ENCODE results near the gene IQCH. TPM values are rescaled to one million over a fixed set of nuclear protein-coding genes. Genes with fewer than 3 reads are reported as not detected.

The IQCH gene
- total RNA-seq, 4 donors from 2014 or later, result 0.66 to 3.0 (median 2.0) TPM

DNA sequence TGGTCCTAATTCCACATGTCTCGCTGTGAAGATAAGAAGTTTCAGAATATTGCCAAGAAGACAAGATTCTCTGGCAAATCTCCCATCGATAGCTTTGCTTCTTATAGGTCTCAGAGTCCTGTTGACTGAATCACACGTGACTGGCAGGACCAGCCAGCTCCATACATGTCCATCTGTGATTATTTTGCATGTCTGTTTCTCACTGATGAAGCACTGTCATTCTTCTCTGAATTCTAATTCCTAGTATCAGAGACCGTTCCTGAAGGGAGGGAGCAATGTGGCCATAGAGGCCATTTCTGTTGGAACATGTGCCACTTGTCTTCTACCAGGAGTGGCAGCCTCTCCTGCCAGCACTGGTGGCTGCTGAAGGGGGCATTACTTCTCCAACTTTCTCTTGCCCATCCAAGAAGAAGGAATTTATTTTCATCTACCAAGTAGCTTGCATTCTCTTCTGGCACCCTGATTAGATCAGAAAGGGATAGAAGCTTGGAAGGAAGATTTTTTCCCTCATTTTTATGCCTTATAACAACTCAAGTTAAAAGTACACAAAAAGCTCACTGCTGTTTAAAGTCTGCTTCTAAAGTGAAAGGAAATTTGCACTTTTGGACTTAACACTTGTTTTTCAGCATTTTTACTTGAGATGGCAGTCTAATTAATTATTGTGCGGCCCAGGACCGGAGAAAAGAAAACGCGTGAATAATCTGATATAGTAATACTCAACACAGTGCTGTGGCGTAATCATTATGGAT is 115.8 kb downstream of the IQCH start:
- TF ChIP-seq CTCF (IDR thresholded peaks at IDR 0.05) (no peak), EP300 (IDR thresholded peaks at IDR 0.05) (no peak), POLR2A (IDR thresholded peaks at IDR 0.05) (no peak)
- no peaks in the 10 kb centered on the region for H3K27me3 ChIP-seq
- H3K36me3 ChIP-seq, result no peaks in the 10 kb centered on the region
- DNase-seq (ENCODE audit: low spot score in 2 of 2), result no peak
- no peaks in the 10 kb centered on the region for H3K4me1 ChIP-seq
- no peak overlapping the region for H3K27ac ChIP-seq
- 89 to 90% methylated on average over 9 of the region's 9 CpGs for WGBS, 2 donors
- H3K9me3 ChIP-seq, result no peaks in the 10 kb centered on the region
- H3K4me3 ChIP-seq, result no peak overlapping the region

DNA sequence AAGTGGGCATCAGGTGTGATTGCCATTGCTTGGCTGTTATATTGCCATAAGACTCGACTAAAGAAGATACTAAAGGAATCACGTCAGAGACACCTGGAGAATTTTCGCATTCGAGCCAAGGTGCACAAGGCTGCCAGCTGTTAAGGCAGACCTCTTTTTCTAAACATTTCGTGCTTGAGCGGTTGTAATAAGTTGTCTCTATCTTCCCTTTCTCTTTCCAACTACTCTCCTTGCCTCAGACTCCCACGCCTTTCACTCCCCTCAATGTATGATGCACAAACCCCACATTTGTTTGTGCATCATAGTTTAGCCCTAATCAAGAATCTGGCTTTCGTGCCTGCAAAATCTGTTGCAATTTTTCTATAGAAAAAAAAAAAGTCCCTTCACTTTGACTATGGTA is 118.0 kb downstream of the IQCH start:
- H3K9me3 ChIP-seq, result no peaks in the 10 kb centered on the region
- H3K36me3 ChIP-seq, result no peaks in the 10 kb centered on the region
- H3K27ac ChIP-seq, result no peak overlapping the region
- TF ChIP-seq CTCF (IDR thresholded peaks at IDR 0.05), result no peak
- no peak for TF ChIP-seq POLR2A (IDR thresholded peaks at IDR 0.05)
- TF ChIP-seq EP300 (IDR thresholded peaks at IDR 0.05), result no peak
- no peak for DNase-seq (ENCODE audit: low spot score in 2 of 2)
- H3K4me3 ChIP-seq, result no peak overlapping the region
- no peaks in the 10 kb centered on the region for H3K27me3 ChIP-seq
- no peaks in the 10 kb centered on the region for H3K4me1 ChIP-seq
- 85 to 87% methylated on average over 8 of the region's 8 CpGs for WGBS, 2 donors

- Histone ChIP-seq H3K9me3 (no peaks in the 10 kb centered on the region), H3K27me3 (no peaks in the 10 kb centered on the region), H3K36me3 (no peaks in the 10 kb centered on the region), H3K4me3 (no peak overlapping the region), H3K27ac (no peak overlapping the region), H3K4me1 (no peaks in the 10 kb centered on the region)
- no peak for DNase-seq (ENCODE audit: low spot score in 2 of 2)
- WGBS, 2 donors, result 64 to 75% methylated on average over 6 of the region's 6 CpGs
- no peak for TF ChIP-seq CTCF (IDR thresholded peaks at IDR 0.05)
- TF ChIP-seq POLR2A (IDR thresholded peaks at IDR 0.05), result no peak
- no peak for TF ChIP-seq EP300 (IDR thresholded peaks at IDR 0.05)
Measured at GRCh38 chr15:67372986-67373675, 118.5 kb downstream of the IQCH start.

GRCh38 chr15:67373971-67374370 is 119.4 kb downstream of the IQCH start:
- H3K9me3 ChIP-seq, result no peaks in the 10 kb centered on the region
- H3K36me3 ChIP-seq, result no peaks in the 10 kb centered on the region
- no peak overlapping the region for H3K27ac ChIP-seq
- no peak overlapping the region for H3K4me3 ChIP-seq
- no peak for DNase-seq (ENCODE audit: low spot score in 2 of 2)
- TF ChIP-seq POLR2A (IDR thresholded peaks at IDR 0.05) (no peak), EP300 (IDR thresholded peaks at IDR 0.05) (no peak), CTCF (IDR thresholded peaks at IDR 0.05) (no peak)
- H3K27me3 ChIP-seq, result no peaks in the 10 kb centered on the region
- no peaks in the 10 kb centered on the region for H3K4me1 ChIP-seq

DNA sequence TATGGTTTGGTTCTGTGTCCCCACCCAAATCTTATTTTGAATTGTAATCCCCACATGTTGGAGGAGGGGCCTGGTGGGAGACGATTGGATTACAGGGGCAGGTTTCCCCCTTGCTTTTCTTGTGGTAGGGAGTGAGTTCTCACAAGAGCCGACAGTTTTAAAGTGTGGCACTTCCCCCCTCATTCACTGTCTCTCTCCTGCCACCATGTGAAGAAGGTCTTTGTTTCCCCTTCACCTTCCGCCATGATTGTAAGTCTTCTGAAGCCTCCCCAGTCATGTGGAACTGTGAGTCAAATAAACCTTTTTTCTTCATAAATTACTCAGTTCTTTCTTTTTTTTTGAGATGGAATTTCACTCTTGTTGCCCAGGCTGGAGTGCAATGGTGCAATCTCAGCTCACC is 124.9 kb downstream of the IQCH start:
- Histone ChIP-seq H3K4me3 (no peak overlapping the region), H3K4me1 (no peaks in the 10 kb centered on the region), H3K9me3 (no peaks in the 10 kb centered on the region), H3K36me3 (no peaks in the 10 kb centered on the region), H3K27ac (no peak overlapping the region), H3K27me3 (no peaks in the 10 kb centered on the region)
- TF ChIP-seq POLR2A (IDR thresholded peaks at IDR 0.05) (no peak), EP300 (IDR thresholded peaks at IDR 0.05) (no peak), CTCF (IDR thresholded peaks at IDR 0.05) (no peak)
- no peak for DNase-seq (ENCODE audit: low spot score in 2 of 2)
- WGBS, 2 donors, result 63 to 70% methylated on average over 3 of the region's 3 CpGs

All from tibial nerve (tissue), 4 donors.